ENCODE data around the gene DRD4. TPM values are rescaled to one million over a fixed set of nuclear protein-coding genes. Genes with fewer than 3 reads are reported as not detected.

DRD4 gene
- total RNA-seq, 1 donor from 2014 or later, result 1.2 TPM

GRCh38 chr11:617912-618682 lies 19.0 kb upstream of the DRD4 start:
- ATAC-seq (no peak), DNase-seq (no peak)
- Histone ChIP-seq H3K27me3 (no peaks in the 10 kb centered on the region), H3K36me3 (peaks cover 3% of the 10 kb centered on the region), H3K4me3 (no peak overlapping the region), H3K9me3 (no peaks in the 10 kb centered on the region), H3K4me1 (peaks cover 24% of the 10 kb centered on the region), H3K27ac (no peak overlapping the region)
- intact Hi-C loops (cut with DNase I), result no loop called here
- no peak for TF ChIP-seq CTCF (IDR thresholded peaks at IDR 0.05)

GRCh38 chr11:618856-619627 lies 18.0 kb upstream of the DRD4 start:
- no peak for DNase-seq
- H3K27me3 ChIP-seq, result no peaks in the 10 kb centered on the region
- H3K36me3 ChIP-seq, result no peaks in the 10 kb centered on the region
- H3K9me3 ChIP-seq, result no peaks in the 10 kb centered on the region
- no peak for ATAC-seq
- no peak overlapping the region for H3K4me3 ChIP-seq
- intact Hi-C loops (cut with DNase I), result no loop called here
- H3K27ac ChIP-seq, result no peak overlapping the region
- TF ChIP-seq CTCF (IDR thresholded peaks at IDR 0.05), result no peak
- peaks cover 20% of the 10 kb centered on the region for H3K4me1 ChIP-seq

GRCh38 chr11:619628-620050 lies 17.4 kb upstream of the DRD4 start:
- H3K27ac ChIP-seq, result no peak overlapping the region
- DNase-seq, result no peak
- H3K9me3 ChIP-seq, result no peaks in the 10 kb centered on the region
- no peaks in the 10 kb centered on the region for H3K36me3 ChIP-seq
- H3K27me3 ChIP-seq, result peaks cover 3% of the 10 kb centered on the region
- no peak for ATAC-seq
- H3K4me3 ChIP-seq, result no peak overlapping the region
- H3K4me1 ChIP-seq, result peaks cover 14% of the 10 kb centered on the region
- intact Hi-C loops (cut with DNase I), result no loop called here
- TF ChIP-seq CTCF (IDR thresholded peaks at IDR 0.05), result no peak

GRCh38 chr11:620201-620600 lies 16.9 kb upstream of the DRD4 start:
- DNase-seq (no peak), ATAC-seq (no peak)
- Histone ChIP-seq H3K9me3 (no peaks in the 10 kb centered on the region), H3K27ac (no peak overlapping the region), H3K36me3 (no peaks in the 10 kb centered on the region), H3K4me3 (no peak overlapping the region), H3K27me3 (peaks cover 7% of the 10 kb centered on the region), H3K4me1 (peaks cover 8% of the 10 kb centered on the region)
- no peak for TF ChIP-seq CTCF (IDR thresholded peaks at IDR 0.05)
- intact Hi-C loops (cut with DNase I), result no loop called here

GRCh38 chr11:620935-621814 lies 15.9 kb upstream of the DRD4 start:
- H3K4me1 ChIP-seq, result peaks cover 4% of the 10 kb centered on the region
- TF ChIP-seq CTCF (IDR thresholded peaks at IDR 0.05), result no peak
- intact Hi-C loops (cut with DNase I), result no loop called here
- H3K27me3 ChIP-seq, result peaks cover 17% of the 10 kb centered on the region
- no peaks in the 10 kb centered on the region for H3K36me3 ChIP-seq
- ATAC-seq, result no peak
- H3K4me3 ChIP-seq, result no peak overlapping the region
- no peak for DNase-seq
- no peak overlapping the region for H3K27ac ChIP-seq
- no peaks in the 10 kb centered on the region for H3K9me3 ChIP-seq

Measured in upper lobe of right lung (tissue), 1 donor.